Lung (tissue), 16 donors: Measurements from ENCODE around the gene CMBL. TPM values are rescaled to one million over a fixed set of nuclear protein-coding genes. Genes with fewer than 3 reads are reported as not detected.

ENCODE experiments used
- ATAC-seq: fragments of 200-7000 bp; cut with Tn5 transposase; one replicate; pipeline ENCODE4 v1.9.1; 2020; ENCODE audit warnings: moderate number of reproducible peaks; ENCODE audit not compliant: insufficient read depth, low FRiP score
- DNase-seq, 3 donors: peaks; one replicate each; pipeline ENCODE4 v3.0.0-alpha.2; 2013 to 2017
- H3K27ac ChIP-seq, 2 donors: one replicate each; pipeline ENCODE4 v1.5.1; 2013; ENCODE audit warnings: mild to moderate bottlenecking in 2 of 2, moderate library complexity in 2 of 2, control low read depth in 1 of 2, inconsistent platforms in 1 of 2, low read depth in 1 of 2, low read length in 1 of 2
- H3K27me3 ChIP-seq, 3 donors: one replicate each; pipeline ENCODE4 v1.5.1; 2013; ENCODE audit warnings: low read length in 2 of 3; ENCODE audit not compliant: control insufficient read depth in 3 of 3, insufficient read depth in 3 of 3
- H3K36me3 ChIP-seq, 4 donors: one replicate each; pipeline ENCODE4 v1.5.1; 2013; ENCODE audit warnings: low read length in 4 of 4, mild to moderate bottlenecking in 1 of 4, moderate library complexity in 1 of 4; ENCODE audit not compliant: control insufficient read depth in 4 of 4, insufficient read depth in 4 of 4
- H3K4me1 ChIP-seq, 5 donors: one replicate each; pipeline ENCODE4 v1.5.1; 2013; ENCODE audit warnings: low read length in 5 of 5, mild to moderate bottlenecking in 2 of 5, moderate library complexity in 1 of 5; ENCODE audit not compliant: control insufficient read depth in 5 of 5, insufficient read depth in 5 of 5
- H3K4me3 ChIP-seq: one replicate; pipeline ENCODE4 v1.5.1; 2013; ENCODE audit warnings: mild to moderate bottlenecking, control low read depth, moderate library complexity
- H3K9ac ChIP-seq, 2 donors: one replicate each; pipeline ENCODE4 v1.5.1; 2013; ENCODE audit warnings: low read length in 2 of 2, control low read depth in 1 of 2; ENCODE audit not compliant: insufficient read depth in 1 of 2
- H3K9me3 ChIP-seq, 4 donors: one replicate each; pipeline ENCODE4 v1.5.1; 2013; ENCODE audit warnings: low read length in 3 of 4, mild to moderate bottlenecking in 1 of 4, moderate library complexity in 1 of 4; ENCODE audit not compliant: control insufficient read depth in 4 of 4, insufficient read depth in 3 of 4
- CTCF ChIP-seq: IDR thresholded peaks from 2 replicates; pipeline ENCODE4 v1.5.1; 2012; ENCODE audit warnings: mild to moderate bottlenecking; ENCODE audit errors: control extremely low read depth, extremely low read depth
- WGBS, 2 donors: extraction: QIAGEN DNeasy Blood & Tissue Kit; methylation state at CpG; one replicate each; pipeline ENCODE4 v1.1.7; 2013; 5-methylcytosine and 5-hydroxymethylcytosine counted together
- long read RNA-seq, 5 donors: transcript quantifications; one replicate each; lab custom pipeline, GENCODE V29; 2026
- polyA plus RNA-seq, 2 donors: library from polyadenylated mRNA; stranded (reverse); fragments of 200-250 nt; gene quantifications; one replicate each; pipeline ENCODE4 v1.2.1, GENCODE V29; 2013
- total RNA-seq, 2 donors: library from RNA; depleted of rRNA in 1 of 2; stranded (reverse); fragments of >200 nt in 1 of 2; gene quantifications; one replicate each; pipeline ENCODE4 v1.2.1, GENCODE V29; 2014 to 2021
- donor health status: control.
- donor health status: control.
- donor health status: Bipolar disorder and iron deficiency.
- donor health status: healthy.
- donor health status: DM: yes; HTN: yes; CAD: no.

CMBL gene
- 10 to 100 TPM; 14.6 to 15.9 TPM for total RNA-seq
- 10 to 100 TPM in 1 of 2 donors, 1 to 10 TPM in 1; 8.1 to 11.2 TPM for polyA plus RNA-seq
- long read RNA-seq, donor 1, transcript CMBL-201 (6 exons, 2,335 nt) = major isoform, 8 of 8 reads
- long read RNA-seq, donor 1, partial matches to known transcripts = 0 of 8 reads
- long read RNA-seq, donor 1, other reads (novel, unspliced or antisense) = 0 of 8 reads
- long read RNA-seq, donor 2, partial matches to known transcripts = 0 of 2 reads
- long read RNA-seq, donor 2, other reads (novel, unspliced or antisense) = 0 of 2 reads
- long read RNA-seq, donor 3, transcript CMBL-201 (6 exons, 2,335 nt) = major isoform, 6 of 12 reads
- long read RNA-seq, donor 3, partial matches to known transcripts = 6 of 12 reads
- long read RNA-seq, donor 3, other reads (novel, unspliced or antisense) = 0 of 12 reads
- long read RNA-seq, donor 4, partial matches to known transcripts = 5 of 7 reads
- long read RNA-seq, donor 4, other reads (novel, unspliced or antisense) = 0 of 7 reads
- long read RNA-seq, donor 5, partial matches to known transcripts = 5 of 9 reads
- long read RNA-seq, donor 5, other reads (novel, unspliced or antisense) = 0 of 9 reads

GRCh38 chr5:10307206-10308148, at the start of gene CMBL:
Gene CMBL (minus strand): TSS chr5:10307902. CDS start chr5:10290762, 17,140 bp downstream.
- no peaks in the 10 kb centered on the region for H3K27me3 ChIP-seq
- WGBS, 2 donors = 2 to 5% methylated on average over 56 of the region's 56 CpGs
- H3K27ac ChIP-seq = peak within 1 kb of the TSS; percentile 75 to 80
- H3K4me1 ChIP-seq = peaks cover 2 to 24% (median 8%) of the 10 kb centered on the region in 5 donors
- ATAC-seq (peak; percentile 55), DNase-seq (peak; percentile 66 to 82 (median 73))
- TF ChIP-seq CTCF = no peak
- peak within 1 kb of the TSS; percentile 63 for H3K9ac ChIP-seq
- no peaks in the 10 kb centered on the region for H3K9me3 ChIP-seq
- peak within 1 kb of the TSS; percentile 50 for H3K4me3 ChIP-seq
- peaks cover 0 to 2% (median 0%) of the 10 kb centered on the region in 4 donors for H3K36me3 ChIP-seq

- DNase-seq (peak in 2 of 3 donors; percentile 63 to 76), ATAC-seq (no peak)
- Histone ChIP-seq H3K9me3 (no peaks in the 10 kb centered on the region), H3K4me3 (no peak overlapping the region), H3K27ac (no peak overlapping the region), H3K9ac (peak overlapping the region; percentile 88 to 95), H3K36me3 (no peaks in the 10 kb centered on the region), H3K27me3 (no peaks in the 10 kb centered on the region), H3K4me1 (peaks cover 0 to 37% (median 8%) of the 10 kb centered on the region in 5 donors)
- no peak for TF ChIP-seq CTCF
- WGBS, 2 donors = 18 to 26% methylated on average over 16 of the region's 16 CpGs
These were observed 47.6 kb upstream of the CMBL start for GRCh38 chr5:10355071-10355889.

- peaks cover 0 to 37% (median 4%) of the 10 kb centered on the region in 5 donors for H3K4me1 ChIP-seq
- H3K9ac ChIP-seq = peak overlapping the region; percentile 88 to 95
- peak overlapping the region; percentile 96 to 99 for H3K27ac ChIP-seq
- H3K36me3 ChIP-seq = no peaks in the 10 kb centered on the region
- TF ChIP-seq CTCF = no peak
- H3K27me3 ChIP-seq = no peaks in the 10 kb centered on the region
- no peaks in the 10 kb centered on the region for H3K9me3 ChIP-seq
- DNase-seq (peak; percentile 84 to 87 (median 86)), ATAC-seq (no peak)
- H3K4me3 ChIP-seq = peak overlapping the region; percentile 97
- WGBS, 2 donors = 0 to 1% methylated on average over 43 to 54 of the region's 54 CpGs
These were observed 46.6 kb upstream of the CMBL start for GRCh38 chr5:10354048-10354872.
